Germinal center (tissue), 1 donor: ENCODE results near the gene HMHB1.

Experiments
- DNase-seq: peaks from one replicate; pipeline ENCODE4 v3.0.0; 2012; ENCODE audit warnings: mixed read lengths, low spot score

The HMHB1 gene

DNA sequence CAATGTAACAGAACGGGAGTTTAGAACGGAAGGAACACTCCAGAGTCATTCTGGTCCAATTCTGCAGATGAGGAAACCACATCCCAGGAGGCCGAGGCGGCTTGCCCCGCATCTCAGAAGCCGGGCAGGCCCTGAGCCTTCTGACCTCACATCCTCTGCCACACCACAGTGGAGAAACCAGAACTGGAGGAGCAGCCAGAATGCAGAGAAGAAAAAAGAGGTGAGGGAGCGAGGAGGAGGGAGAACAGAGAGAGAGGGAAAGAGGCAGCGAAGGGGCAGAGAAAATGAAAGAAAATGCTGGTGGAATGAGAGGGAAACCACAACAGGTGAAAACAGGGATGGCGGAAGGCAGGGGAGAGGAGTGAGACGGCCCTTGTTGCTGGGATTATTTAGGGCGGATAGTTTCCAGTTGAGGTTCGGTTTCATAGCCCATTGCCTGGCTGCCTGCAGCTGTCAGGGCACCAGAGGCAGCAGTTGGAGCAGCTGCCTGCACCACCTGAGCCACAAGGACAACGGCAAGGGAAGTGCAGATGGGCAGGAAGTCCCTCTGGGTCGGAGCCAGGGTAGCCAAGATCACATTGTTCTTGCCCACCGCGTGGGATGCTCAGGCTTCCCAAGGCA lies at the start of gene HMHB1:
HMHB1 (plus strand) TSS at position 77 of the 621 bp plus-strand sequence.
- DNase-seq = no peak

DNA sequence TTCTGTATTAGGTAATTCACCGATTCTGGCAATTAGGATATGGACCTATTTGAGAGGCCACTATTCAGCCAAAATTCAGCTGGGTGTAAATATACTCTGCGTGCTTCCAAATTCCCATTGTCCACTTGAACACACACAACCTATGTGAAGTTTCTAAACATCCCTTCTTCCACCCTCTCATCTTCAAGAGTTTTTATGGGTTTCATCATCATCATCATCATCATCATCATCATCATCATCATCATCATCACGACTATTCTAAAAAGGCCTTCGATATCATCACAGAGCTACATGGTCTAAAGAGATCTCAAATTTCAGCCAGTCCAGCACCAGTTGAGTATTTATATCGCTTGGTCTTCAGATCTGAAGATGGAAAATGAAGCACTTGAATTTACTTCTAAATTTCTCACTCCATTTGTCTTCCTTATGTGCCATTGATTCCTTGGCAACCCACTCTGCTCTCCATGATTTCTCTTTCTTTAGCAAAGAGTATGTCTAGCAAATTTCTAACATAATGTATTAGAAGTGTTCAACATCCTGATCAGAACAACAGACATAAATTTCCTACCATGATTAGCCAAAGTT lies 49.2 kb upstream of the HMHB1 start:
- DNase-seq = no peak

DNA sequence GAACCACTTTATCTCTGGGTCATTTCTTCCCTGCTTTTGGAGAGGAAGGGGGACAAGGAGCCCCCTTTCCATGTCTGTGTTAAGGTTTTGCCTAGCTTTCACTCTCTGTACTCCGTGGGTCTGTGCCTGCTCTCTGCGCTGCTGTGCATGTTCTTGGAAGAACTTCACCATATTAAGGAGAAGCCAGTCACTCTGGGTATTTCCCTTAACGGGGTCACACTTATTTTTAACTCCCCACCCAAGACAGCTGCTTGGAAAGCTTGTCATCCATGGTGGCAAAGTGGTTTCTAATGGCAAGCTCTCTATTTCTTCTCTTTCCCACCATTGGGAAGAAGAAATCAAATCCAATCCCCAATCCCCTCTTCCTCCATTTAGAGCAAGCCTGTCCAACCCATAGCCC lies 44.8 kb upstream of the HMHB1 start:
- DNase-seq = no peak

DNA sequence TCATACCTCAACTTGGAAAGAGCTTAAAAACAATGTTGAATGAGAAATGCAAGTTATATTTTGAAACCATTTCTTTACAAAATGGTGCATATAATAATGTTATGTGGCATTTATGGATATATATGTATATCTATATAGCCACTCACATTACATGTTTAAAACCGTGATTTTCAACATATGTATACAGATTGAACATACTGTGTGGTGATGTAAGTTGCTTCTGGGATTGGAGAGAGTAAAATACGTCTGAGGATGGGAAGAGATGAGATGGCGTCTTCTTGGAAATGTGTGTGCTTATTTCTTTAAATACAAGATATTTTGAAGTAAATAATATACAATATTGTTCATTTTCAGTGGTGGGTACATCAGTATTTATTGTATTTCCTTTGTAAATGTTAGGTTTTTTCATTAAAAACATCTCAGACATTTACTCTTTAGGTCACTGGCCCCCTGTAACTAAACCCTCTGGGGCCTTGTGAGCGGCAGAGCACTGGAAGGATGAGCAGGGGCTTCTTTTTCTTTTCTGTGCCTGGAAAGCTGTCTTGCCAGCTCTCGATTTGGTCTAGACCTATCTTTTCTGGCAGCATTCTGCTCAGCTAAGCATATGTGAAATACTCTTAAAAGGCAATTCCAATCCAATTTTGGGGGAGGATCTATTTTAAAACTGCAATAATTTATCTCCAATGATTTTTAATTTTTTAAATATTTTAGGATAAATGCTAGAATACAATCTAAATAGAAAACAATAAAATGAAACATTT lies 42.8 kb upstream of the HMHB1 start:
- no peak for DNase-seq

DNA sequence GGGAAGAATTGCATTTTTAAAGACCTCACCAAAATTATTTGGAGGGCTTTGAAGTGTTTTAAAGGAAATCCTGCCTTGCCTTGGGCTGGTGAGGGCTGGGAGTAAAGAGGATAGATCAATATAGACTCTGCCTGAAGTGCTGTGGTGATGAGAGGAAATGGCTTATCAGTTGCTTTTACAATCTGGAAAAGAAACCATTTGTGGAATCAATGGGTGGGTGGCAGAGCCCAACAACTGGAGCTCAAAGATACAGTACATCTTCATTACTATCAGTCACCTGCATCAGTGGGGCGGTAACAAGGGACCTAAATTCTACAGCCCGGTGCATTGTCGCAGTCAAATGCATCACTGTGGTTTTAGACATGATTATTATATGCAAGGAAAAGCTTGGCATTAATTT lies 41.5 kb upstream of the HMHB1 start:
- no peak for DNase-seq

DNA sequence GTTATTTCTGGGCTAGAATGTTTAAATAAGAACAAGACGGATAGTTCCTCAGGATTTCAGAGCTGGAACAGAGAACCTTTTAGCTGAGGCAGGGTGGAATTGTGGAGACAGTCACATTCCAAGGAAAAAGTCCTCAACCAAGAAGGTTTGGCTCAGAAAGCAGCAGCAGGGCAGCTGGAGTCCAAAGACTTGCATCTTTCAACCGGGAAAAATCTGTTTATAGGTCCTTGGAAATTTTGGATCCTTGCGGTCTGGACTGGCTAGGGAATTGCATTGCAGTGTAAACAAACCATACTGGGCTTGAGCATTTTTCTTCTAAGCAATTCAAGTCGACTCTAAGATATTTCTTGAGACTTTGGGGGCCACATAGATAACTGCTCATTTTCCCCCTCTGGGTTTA lies 40.8 kb upstream of the HMHB1 start:
- no peak for DNase-seq

DNA sequence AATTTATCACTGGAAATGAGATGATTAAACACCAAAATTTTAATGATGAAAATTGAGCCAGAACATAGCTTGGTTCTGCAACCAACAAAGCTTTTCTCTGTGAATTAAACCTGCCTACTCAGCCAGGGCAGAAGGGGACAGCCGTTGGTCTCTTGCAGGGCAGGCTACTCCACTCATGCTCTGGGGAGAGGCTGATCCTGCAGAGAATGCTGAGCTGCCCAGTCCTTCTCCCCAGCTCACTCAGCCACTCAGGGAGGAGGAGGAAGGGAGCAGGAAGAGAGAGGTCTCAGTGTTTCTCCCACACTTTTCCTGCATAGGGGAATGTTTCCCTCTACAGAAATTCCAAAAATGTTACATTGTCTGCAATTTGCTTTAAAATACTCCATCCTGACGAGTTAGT lies 40.4 kb upstream of the HMHB1 start:
- no peak for DNase-seq

DNA sequence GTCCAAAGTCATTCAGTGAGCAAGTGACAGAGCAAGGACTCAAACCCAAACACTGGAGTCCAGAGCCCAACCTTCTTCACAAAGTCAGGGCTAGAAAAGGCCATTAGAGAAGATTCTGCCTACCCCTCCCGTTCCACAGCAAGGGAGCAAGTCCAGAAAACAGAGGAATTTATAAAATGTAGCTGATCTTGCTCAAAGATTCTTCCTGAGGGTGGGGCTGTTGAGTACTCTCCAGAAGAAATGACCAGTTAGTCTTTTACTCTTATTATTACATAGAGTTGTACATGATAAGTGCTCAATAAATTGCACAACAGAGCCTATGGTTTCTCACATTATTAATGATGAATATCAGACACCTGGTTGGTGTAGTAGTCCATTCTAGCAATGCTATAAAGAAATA lies 39.3 kb upstream of the HMHB1 start:
- no peak for DNase-seq

DNA sequence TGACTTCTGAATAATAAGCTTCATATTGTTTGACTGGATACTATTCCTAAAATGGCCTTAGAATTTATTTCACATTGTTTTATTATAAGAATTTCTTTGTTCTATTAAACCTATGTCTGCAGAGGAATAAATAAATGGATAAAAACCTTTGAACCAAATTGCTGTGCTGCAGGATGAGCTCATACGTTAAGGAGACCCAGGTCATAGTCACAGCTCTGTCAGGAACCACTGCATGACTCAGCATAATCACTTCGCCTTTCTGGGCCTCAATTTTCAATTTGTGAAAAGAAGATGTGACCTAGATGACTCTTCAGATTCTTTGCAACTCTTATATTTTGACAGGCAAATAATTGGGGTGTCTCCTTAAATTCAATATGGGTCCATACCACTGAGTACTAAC lies 36.7 kb upstream of the HMHB1 start:
- DNase-seq = no peak

DNA sequence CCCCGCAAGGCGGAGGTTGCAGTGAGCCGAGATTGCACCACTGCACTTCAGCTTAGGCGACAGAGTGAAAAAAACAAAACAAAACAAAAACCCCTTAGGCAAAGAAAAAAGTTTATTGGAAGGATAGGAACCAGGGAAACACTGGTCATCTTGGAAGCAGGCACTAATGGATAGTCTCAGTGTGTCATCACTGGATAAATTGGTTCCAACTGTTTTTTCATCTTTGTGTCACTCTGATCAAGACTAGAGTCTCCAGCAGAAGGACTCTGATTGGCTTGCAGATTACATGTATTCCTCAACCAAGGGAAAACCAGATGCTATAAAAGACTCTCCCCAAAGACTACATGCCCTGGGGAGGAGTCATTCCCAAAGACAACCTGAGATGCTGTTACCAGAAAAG lies 35.0 kb upstream of the HMHB1 start:
- DNase-seq = no peak

DNA sequence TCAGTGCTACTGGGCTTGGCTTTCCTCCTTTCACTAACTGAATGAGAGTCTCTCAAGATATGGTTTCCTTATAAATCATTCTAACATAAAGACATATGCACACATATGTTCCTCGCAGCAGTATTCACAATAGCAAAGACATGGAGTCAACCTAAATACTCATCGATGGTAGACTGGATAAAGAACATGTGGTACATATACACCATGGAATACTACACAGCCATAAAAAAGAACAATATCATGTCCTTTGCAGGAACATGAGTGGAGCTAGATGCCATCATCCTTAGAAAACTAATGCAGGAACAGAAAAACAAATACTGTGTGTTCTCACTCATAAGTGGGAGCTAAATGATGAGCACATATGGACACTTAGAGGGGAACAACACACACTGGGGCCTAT lies 32.5 kb upstream of the HMHB1 start:
- no peak for DNase-seq

DNA sequence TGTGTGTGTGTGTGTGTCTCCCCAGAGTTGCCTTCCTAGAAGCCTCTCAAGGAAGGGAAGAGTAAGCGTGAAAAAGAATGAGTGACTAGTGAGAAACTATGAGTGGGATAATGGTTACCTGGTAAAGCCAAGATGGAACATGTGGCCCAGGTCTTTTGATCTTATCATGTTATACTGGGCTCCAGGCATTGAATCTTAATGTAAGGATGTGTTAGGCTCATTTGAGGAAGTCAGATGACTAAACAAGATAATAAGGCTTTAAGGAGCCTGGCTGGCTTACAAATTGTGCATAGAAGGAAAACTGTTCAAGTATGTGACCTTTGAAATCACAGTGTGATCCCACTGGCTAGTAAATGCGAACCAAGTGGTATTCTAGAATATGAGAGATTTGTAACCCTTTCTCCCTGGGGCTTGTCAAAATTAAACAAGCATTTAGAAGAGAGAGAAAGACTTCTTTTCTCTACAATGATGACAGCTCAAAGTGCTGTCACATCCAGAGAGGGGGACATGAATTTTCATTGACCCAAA lies 29.9 kb upstream of the HMHB1 start:
- DNase-seq = no peak

DNA sequence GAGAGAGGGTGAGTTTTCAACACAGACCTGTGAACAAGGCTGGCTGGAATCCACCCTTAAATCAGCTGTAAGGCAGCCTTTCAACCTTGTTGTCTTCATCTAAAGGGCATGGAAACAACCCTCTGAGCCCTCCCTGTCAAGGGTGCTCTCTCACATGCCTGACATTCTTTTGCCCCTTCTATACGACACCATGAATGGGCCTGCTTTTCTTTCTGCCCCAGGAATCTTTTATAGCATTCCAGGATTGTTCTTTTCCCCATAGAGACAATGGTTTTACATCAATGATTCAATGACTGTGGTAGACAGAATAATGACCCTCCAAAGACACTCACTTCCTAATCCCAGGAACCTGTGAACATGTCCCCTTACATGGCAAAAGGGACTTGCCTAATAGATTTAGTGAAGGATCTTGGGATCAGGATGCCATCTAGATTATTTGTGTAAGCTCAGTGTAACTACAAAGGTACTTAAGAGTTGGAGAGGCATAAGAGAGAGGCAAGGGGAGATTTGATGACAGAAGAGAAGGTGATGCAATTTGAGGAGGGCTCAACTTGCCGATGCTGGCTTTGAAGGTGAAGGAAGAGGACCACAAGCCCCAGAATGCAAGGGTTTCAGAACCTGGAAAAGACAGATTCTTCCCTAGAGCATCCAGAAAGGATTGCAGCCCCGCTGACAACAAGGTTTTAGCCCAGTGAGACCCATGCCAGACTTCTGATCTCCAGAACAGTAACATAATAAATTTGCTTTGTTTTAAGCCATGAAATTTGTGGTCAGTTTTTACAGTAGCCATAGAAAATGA lies 29.2 kb upstream of the HMHB1 start:
- no peak for DNase-seq

DNA sequence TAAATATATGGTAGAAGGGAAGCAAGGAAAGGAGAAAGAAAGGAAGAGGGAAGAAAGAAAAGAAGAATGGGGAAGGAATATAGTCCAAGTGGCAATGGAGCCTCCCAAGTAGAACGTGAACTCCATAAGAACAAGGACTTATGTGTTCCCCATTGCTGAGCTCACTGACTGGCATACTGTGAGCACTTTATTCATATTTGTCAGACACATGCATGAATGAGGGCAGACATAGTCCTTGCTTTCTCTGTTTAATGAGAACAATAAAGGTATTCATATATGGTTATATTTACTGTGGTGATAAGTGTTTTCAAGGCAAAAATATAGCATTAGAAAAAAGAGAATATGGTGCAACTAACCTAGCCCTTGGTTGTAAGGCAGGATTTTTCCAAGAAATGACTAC lies 23.6 kb upstream of the HMHB1 start:
- no peak for DNase-seq

DNA sequence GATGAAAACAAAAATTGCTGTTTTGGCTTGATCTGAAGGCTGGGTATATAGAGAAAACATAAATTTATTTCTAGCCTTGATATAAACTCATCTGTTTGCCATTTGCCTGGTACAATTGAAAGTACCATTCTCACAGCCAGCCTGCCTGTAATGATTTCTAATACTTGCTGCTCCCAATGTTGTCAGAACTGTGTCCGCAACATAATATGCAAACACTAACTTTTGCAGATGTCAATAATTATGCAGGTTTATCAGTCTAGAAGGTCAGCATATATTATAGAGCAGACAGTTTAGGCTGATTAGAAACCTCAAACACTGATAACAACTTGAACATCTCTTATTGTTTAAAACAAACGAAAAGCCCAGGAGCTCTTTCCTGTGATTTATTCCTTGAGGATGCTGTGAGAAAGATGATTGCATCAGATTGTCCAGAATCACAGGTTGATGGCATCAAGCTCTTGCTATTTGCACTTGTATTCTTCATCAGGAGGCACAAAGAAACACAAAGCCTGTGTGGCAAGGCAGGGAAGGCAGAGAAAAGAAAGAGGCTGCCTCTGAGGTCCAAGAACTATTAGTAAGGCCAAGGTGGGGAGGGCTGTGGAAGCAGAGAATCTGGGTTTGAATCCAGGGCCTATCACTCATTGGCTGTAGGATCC lies 21.4 kb upstream of the HMHB1 start:
- DNase-seq = no peak

DNA sequence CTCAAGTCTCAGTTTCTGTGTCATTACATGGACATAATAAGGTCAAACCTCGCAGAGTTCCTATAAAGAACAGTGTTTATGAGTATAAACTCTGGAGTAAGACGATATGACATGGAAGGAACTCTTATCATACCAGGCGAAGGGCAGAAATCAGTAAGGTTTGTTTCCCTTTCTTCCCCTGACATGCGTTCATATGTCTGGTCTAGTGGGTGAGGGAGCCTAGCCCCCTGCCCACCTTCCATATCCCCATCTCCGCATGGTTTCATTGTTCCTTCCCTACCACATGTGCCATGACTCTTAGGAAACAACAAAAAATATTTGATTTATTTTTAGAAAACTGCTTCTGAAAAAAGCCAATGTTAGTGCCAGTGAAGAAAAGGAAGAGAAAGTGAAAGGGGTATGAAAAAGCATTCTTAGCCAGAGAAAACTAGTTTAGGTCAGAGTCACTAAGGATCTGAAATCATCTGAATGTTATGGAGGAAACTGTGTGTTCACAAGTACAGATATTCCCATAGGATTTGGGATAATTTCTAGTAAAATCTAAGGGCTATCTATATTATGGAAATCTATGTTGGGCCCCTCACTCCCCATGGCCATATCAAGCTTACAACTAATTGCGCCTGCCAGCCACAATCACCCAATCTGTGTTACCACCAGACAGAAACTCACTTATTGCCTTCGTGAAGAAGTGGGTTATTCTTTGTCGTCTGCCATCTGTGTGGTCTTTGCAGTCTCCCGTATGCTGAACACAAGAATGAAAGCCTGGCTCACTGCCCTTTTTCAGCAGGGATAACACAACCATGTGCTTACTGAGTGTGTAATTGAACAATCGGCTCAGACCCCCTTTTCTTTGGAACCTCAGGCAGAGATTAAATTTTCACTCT lies 19.9 kb upstream of the HMHB1 start:
- peak; percentile 28 for DNase-seq

DNA sequence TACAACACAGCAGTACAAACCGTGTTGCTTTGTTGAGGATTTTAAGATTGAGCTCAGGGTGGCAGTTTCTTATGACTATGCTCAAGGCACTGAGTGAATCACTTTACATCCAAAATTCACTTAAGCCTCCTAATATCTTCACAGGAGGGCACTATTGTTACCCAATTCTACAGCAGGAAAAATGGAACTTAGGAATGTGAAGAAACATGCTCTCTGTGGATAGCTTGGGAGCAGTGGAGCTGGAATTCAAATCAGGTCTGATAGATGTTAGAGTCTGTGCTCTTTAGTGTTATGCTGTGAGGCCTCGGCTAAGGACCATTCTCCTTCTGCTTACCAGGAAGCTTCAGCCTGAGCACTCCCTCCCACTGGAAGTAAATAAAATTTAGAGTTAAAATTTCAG lies 18.7 kb upstream of the HMHB1 start:
- DNase-seq = no peak

DNA sequence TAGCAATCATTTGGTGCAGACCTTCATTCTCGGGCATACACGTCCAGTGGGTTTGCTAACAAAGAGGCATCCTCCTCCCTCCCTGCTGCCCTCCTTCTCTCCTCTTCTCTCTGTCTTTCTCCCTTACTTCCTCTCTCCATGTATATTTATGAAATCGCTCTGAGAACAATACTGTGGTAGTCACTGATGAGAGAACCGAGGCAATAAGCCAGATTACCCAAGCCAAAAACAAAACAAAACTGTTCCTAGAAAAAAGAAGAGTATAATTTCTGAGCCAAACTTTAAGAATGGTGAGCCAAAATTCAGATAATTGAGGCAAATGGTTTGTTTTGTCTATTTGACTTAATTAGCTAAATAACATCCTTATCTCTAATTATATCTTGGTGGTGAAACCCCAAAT lies 15.8 kb upstream of the HMHB1 start:
- DNase-seq = no peak

DNA sequence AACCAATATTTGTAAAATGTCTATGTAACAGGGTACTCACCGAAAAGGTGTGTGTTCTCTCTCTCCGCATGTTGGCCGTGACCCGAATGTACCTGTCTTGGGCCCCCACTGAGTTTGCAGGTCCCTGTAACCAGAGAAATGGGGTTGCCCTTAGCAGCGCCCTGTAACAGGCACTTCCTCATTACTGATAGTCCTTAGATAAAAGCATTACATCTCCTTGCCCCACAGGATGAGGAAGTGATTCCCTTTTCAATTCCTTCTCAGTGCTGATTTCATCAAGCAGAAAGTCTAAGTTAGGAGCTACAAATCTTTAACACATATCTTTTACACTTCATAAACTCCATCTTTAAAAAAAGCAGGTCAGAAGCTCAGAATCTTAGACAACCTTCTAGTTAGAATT lies 15.2 kb upstream of the HMHB1 start:
- DNase-seq = peak; percentile 10

DNA sequence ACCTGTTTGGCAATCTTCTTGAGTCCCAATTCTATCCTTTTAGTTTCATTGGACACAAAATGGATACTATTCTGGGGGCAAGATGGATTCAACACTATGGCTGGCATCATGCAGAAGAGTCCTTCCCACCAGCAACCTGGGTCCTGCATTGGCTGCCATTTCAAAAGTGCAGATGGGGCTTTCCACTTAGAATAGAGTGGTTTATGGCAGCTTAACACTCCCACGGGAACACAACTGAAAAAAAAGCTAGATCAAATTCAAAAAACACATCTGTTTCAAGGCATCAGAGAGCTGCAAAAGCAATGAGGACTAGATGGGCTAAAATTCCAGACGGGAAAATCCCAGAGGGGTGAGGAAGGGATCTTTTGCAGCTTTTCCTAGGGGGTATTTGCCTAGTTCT lies 11.2 kb upstream of the HMHB1 start:
- DNase-seq = no peak
